Dendritic cell treated with granulocyte-macrophage colony-stimulating factor and Interleukin-4, amounts not matched to agents 40 ng/mL and 50 ng/mL, for 4 days (primary cell): ENCODE measurements around the gene ZCCHC7.
"Not testable (repeated sequence)": the region's sequence is repeated elsewhere in the genome, so short reads cannot be mapped to it uniquely, and the experiment has no call there.

Source experiments
- H3K27ac Mint-ChIP-seq: one replicate; pipeline ENCODE4 v1.8.0; 2022; ENCODE audit warnings: mild to moderate bottlenecking, mixed read lengths
- H3K27me3 Mint-ChIP-seq: one replicate; pipeline ENCODE4 v1.8.0; 2022; ENCODE audit warnings: mild to moderate bottlenecking, mixed read lengths
- H3K36me3 Mint-ChIP-seq: one replicate; pipeline ENCODE4 v1.8.0; 2022; ENCODE audit warnings: low read depth, mixed read lengths
- H3K4me1 Mint-ChIP-seq: one replicate; pipeline ENCODE4 v1.8.0; 2022; ENCODE audit warnings: low read depth, mixed read lengths
- H3K4me3 Mint-ChIP-seq: one replicate; pipeline ENCODE4 v1.8.0; 2022; ENCODE audit warnings: mild to moderate bottlenecking, moderate library complexity, mixed read lengths
- H3K9me3 Mint-ChIP-seq: one replicate; pipeline ENCODE4 v1.8.0; 2022; ENCODE audit warnings: mixed read lengths
- intact Hi-C: fragments of 100-400 bp; cut with micrococcal nuclease; formaldehyde crosslinking; loops from one replicate; pipeline ENCODE4 v1.15.0; 2022

The ZCCHC7 gene

DNA sequence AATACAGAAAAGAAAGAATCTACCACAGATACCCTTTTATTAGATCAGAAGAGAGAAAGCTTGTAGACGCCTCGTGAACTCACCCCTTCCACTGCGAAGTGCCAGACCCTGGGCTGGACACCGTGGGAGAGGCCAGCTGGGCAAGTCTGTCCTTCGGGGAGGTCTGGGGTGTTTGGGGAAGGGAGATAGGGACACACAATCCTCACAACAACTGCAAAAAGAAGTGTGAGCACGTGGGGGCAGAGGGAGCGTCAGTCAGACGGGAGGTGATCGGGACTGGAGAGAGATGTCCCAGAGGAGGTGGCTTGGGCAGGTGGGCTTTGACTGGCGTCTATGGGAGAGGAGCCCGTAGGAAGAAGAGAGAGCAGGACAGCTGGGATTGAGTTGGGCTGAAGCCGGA lies 274.9 kb downstream of the ZCCHC7 start:
- intact Hi-C loops = no loop called here
- no peak overlapping the region for H3K4me3 Mint-ChIP-seq
- no peaks in the 10 kb centered on the region for H3K9me3 Mint-ChIP-seq
- H3K27ac Mint-ChIP-seq = no peak overlapping the region
- no peaks in the 10 kb centered on the region for H3K4me1 Mint-ChIP-seq
- H3K36me3 Mint-ChIP-seq = no peaks in the 10 kb centered on the region
- no peaks in the 10 kb centered on the region for H3K27me3 Mint-ChIP-seq

DNA sequence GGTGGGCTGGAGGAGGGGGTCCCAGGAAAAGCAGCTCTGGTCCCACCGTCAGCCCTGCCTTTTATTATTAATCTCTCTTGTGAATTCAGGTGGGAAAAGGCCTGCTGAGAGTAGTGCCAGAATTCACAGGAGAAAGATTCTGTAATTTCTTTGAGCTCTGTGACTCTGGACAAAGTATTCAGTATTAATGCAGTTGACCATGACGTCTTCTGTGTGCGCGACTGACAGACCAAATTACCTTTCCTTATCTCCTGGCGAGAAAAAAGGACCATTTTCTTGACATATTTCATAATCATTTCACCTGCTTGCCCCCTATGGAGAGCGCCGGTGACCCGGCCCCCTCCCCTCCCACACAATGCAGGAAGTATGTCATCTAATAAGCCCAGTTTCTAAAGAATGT lies 275.3 kb downstream of the ZCCHC7 start:
- Mint-ChIP-seq H3K4me3 (no peak overlapping the region), H3K36me3 (no peaks in the 10 kb centered on the region), H3K9me3 (no peaks in the 10 kb centered on the region), H3K27ac (no peak overlapping the region), H3K27me3 (no peaks in the 10 kb centered on the region), H3K4me1 (no peaks in the 10 kb centered on the region)
- intact Hi-C loops = no loop called here

DNA sequence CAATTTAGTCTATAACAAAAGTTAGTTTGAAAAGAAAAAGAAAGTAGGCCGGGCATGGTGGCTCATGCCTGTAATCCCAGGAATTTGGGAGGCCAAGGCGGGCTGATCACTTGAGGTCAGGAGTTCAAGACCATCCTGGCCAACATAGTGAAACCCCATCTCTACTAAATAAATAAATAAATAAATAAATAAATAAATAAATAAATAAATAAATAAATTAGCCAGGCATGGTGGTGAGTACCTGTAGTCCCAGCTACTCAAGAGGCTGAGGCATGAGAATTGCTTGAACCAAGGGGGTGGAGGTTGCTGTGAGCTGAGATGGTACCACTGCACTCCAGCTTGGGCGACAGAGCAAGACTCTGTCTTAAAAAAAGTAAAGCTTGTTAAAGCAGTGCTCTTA lies 277.6 kb downstream of the ZCCHC7 start:
- H3K9me3 Mint-ChIP-seq, H3K4me1 Mint-ChIP-seq, H3K27ac Mint-ChIP-seq, intact Hi-C loops, H3K27me3 Mint-ChIP-seq, H3K36me3 Mint-ChIP-seq, H3K4me3 Mint-ChIP-seq: not testable (repeated sequence)

DNA sequence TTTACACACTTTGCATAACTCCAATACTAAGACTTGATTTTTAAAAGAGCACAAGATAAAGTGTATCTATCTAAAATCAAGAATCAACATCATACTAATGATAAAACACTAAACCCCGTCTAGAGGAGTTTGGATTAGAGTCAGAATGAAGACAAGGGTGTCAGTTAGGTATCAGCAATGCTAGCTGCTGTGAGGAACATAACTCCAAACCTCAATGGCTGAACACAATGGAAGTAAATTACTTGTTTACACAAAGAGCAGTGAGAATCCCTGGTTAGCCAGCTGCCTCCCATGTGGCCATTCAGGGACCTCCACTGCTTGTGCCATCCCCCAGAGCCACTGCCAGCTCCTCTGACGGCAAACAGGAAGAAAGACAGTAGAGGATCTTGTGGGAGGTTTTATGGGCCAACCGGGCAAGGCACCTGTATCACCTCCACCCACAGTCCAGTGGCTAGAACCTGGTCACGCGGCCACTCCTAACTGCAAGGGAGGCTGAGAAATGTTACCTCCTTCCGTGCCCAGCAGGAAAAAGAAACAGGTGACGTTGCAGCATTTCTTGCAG lies 278.2 kb downstream of the ZCCHC7 start:
- intact Hi-C loops = no loop called here
- Mint-ChIP-seq H3K27ac (no peak overlapping the region), H3K36me3 (no peaks in the 10 kb centered on the region), H3K9me3 (no peaks in the 10 kb centered on the region), H3K27me3 (no peaks in the 10 kb centered on the region), H3K4me3 (no peak overlapping the region), H3K4me1 (no peaks in the 10 kb centered on the region)

DNA sequence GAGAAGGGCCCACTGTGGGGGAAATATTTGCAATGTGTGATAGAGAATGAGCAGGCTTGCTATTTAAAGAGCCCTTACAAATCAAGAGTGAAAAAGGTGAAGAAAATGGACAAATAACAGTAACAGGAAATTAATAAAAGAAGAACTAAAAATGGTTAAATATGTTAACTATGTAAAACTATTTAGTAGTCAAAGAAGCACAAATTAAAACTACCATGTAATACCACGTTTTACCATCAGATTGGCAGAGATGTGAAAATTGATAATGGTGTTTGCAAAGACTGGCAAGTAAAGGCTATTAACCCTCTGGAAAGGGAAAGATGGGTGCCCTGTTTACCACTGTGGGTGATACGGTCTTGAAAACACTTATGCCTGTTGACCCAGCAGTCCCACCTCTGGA lies 279.0 kb downstream of the ZCCHC7 start:
- Mint-ChIP-seq H3K36me3 (no peaks in the 10 kb centered on the region), H3K27me3 (no peaks in the 10 kb centered on the region), H3K4me1 (no peaks in the 10 kb centered on the region), H3K27ac (no peak overlapping the region), H3K4me3 (no peak overlapping the region), H3K9me3 (no peaks in the 10 kb centered on the region)
- intact Hi-C loops = no loop called here

DNA sequence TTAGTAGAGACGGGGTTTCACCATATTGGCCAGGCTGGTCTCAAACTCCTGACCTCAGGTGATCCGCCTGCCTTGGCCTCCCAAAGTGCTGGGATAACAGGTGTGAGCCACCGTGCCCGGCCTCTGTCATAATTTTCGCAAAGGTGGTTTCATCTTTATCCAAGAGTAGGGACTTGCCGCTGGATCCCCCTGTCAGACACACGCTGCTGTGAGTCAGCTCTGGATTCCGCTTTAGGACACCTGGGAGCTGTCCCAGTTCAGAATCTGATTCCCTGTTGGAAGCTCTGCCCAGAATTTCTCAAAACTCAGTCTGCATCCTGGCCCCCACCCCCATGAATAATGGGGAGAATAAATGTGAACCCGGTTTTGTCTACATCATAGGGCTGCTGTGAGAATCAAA lies 284.2 kb downstream of the ZCCHC7 start:
- H3K27me3 Mint-ChIP-seq = no peaks in the 10 kb centered on the region
- H3K4me3 Mint-ChIP-seq = no peak overlapping the region
- H3K36me3 Mint-ChIP-seq = no peaks in the 10 kb centered on the region
- H3K9me3 Mint-ChIP-seq = no peaks in the 10 kb centered on the region
- H3K4me1 Mint-ChIP-seq = no peaks in the 10 kb centered on the region
- intact Hi-C loops = no loop called here
- H3K27ac Mint-ChIP-seq = no peak overlapping the region

DNA sequence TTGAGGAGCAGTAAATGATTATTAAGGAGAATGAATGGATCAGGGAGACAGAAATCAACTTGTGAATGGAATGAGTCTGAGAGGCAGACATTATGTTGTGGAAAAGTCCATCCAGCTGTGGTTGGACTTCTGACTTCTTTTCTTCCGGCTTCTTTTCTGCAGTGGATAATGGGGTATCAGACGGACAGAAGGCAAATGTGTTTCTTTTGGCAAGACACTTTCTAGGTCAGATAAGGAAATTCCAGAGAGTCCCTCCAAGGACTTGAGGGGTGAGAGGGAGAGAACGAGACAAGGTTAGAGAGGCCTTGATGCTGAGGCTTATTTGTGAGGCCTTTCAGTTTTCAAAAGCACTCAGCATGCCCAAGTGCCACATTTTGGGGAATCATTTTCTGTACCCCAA lies 285.0 kb downstream of the ZCCHC7 start:
- no peaks in the 10 kb centered on the region for H3K36me3 Mint-ChIP-seq
- intact Hi-C loops = no loop called here
- H3K9me3 Mint-ChIP-seq = no peaks in the 10 kb centered on the region
- H3K4me1 Mint-ChIP-seq = no peaks in the 10 kb centered on the region
- H3K4me3 Mint-ChIP-seq = no peak overlapping the region
- no peaks in the 10 kb centered on the region for H3K27me3 Mint-ChIP-seq
- no peak overlapping the region for H3K27ac Mint-ChIP-seq

DNA sequence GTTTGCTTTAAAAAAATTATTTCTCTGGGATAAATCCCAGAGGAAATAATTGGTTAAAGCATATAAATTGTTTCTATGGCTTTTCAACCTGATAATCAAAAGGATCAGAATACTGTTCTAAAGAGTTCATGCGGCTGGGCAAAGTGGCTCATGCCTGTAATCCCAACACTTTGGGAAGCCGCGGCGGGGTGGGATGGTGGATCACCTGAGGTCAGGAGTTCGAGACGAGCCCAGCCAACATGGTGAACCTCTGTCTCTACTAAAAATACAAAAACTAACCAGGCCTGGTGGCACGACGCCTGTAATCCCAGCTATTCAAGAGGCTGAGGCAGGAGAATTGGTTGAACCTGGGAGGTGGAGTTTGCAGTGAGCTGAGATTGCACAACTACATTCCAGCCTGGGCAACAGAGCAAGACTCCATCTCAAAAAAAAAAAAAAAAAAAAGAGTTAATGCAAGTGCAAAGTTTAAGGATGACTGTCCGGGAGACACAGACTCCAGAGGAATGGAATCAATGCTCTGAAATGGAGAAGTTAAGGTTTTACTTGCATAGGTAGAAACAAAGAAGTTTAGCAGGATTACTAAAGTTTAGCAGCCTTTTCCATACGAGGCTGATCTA lies 285.5 kb downstream of the ZCCHC7 start:
- Mint-ChIP-seq H3K27me3 (no peaks in the 10 kb centered on the region), H3K27ac (no peak overlapping the region), H3K4me3 (no peak overlapping the region), H3K36me3 (no peaks in the 10 kb centered on the region), H3K9me3 (no peaks in the 10 kb centered on the region), H3K4me1 (no peaks in the 10 kb centered on the region)
- intact Hi-C loops = no loop called here

DNA sequence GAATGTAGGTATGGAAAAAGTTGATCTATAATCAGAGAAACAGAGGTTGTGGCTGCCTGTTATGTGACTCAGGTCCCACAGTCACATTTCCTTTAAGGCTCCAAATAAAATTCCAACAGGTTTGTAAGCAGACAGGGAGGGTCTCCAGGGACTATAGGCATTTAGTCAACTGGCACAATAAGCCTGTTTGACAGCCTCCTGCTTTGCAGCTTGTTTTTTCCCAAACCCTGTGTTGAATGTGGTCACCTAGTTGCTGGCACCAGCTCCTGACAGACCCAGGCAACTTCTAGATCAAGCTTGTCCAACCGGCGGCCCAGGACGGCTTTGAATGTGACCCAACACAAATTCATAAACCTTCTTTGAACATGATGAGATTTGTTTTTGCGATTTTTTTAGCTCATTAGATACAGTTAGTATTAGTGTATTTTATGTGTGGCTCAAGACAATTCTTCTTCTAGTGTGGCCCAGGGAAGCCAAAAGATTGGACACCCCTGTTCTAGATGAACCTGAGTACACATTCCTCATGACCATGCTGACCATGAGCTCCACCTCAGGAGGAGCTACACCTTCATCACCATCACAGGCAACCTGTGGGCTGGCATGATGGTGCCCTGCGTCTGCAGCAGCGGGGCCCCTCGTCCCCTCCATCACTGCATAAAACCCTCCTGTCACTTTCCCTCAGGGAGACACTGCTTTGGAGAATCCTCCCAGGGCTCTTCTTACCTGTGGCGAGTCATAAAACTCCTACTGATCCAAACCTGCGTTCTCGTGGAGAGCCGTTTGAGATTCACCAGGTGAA lies 286.4 kb downstream of the ZCCHC7 start:
- Mint-ChIP-seq H3K36me3 (no peaks in the 10 kb centered on the region), H3K27ac (no peak overlapping the region), H3K9me3 (no peaks in the 10 kb centered on the region), H3K27me3 (no peaks in the 10 kb centered on the region), H3K4me1 (no peaks in the 10 kb centered on the region), H3K4me3 (no peak overlapping the region)
- intact Hi-C loops = no loop called here

DNA sequence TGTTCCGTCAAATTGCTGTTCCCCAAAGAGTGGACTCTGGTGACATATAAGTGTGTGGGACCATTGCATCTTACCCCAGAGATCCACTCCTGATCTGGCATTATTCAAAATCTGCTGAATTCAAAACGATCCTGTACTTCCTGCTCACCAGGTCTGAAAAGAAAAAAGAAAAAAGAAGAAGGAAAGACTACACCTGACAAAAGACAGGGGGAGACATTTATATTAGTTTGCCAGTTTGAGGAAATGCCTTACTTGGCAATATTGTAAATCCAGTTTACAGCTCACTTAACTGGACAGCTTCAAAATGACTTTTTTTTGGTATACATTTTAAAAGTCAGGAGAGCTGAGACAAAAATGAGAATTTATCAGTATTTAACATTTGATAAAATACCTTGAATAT lies 287.1 kb downstream of the ZCCHC7 start:
- no peaks in the 10 kb centered on the region for H3K27me3 Mint-ChIP-seq
- H3K4me3 Mint-ChIP-seq = no peak overlapping the region
- no peaks in the 10 kb centered on the region for H3K36me3 Mint-ChIP-seq
- intact Hi-C loops = no loop called here
- no peaks in the 10 kb centered on the region for H3K9me3 Mint-ChIP-seq
- no peak overlapping the region for H3K27ac Mint-ChIP-seq
- H3K4me1 Mint-ChIP-seq = no peaks in the 10 kb centered on the region
